ENCODE results near the gene CARD9. TPM values are rescaled to one million over a fixed set of nuclear protein-coding genes. Genes with fewer than 3 reads are reported as not detected.
A peak's percentile ranks its signal among the peaks of the same experiment; 100 is the strongest.

The CARD9 gene
- total RNA-seq, 1 donor from 2014 or later: 15.0 TPM

DNA sequence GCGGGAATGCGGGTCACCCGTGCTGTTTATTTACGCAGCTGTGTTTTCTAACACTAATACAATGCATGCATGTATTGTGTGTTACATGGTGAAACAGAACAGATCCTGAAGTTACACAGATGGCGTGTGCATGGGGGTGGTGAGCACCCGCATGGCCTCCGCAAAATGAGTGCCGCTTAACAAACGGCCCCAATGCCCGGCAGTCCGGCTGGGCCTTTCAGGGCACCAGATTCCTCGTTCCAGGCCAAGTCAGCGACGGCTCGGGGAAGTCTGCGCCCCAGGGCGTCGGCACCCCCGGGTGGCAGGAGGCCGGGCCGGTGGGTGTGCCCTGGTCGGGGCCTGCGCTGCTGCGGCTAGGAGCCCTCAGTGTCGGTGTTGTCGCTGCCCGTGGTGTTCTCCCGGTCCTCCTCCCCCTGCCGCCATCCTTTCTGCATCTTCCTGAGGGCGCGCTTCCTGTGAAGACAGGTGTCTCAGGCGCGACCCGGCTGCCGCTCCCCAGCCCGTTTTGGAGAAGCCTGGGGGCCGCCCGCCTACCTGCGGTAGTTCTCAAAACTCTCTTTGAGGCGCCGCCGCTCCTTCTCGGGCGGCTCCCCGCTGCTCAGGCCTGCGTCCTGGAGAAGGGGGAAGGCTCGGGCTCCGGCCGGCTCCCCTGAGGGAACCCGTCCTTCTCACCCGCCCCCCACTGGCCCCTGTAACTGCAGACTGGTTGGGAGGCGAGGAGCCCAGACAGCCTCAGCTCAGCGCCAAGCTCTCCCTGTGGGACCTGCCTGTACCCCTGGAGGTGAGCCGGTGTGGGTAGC is 9.3 kb downstream of the CARD9 start:
- TF ChIP-seq, protein P1, sequence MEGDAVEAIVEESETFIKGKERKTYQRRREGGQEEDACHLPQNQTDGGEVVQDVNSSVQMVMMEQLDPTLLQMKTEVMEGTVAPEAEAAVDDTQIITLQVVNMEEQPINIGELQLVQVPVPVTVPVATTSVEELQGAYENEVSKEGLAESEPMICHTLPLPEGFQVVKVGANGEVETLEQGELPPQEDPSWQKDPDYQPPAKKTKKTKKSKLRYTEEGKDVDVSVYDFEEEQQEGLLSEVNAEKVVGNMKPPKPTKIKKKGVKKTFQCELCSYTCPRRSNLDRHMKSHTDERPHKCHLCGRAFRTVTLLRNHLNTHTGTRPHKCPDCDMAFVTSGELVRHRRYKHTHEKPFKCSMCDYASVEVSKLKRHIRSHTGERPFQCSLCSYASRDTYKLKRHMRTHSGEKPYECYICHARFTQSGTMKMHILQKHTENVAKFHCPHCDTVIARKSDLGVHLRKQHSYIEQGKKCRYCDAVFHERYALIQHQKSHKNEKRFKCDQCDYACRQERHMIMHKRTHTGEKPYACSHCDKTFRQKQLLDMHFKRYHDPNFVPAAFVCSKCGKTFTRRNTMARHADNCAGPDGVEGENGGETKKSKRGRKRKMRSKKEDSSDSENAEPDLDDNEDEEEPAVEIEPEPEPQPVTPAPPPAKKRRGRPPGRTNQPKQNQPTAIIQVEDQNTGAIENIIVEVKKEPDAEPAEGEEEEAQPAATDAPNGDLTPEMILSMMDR (IDR thresholded peaks at IDR 0.05): peak; percentile 11
- no peak for DNase-seq
- H3K27ac ChIP-seq: no peak overlapping the region
- ATAC-seq: no peak
- intact Hi-C loops (cut with DNase I): no loop called here
- no peaks in the 10 kb centered on the region for H3K36me3 ChIP-seq
- no peaks in the 10 kb centered on the region for H3K27me3 ChIP-seq (ENCODE audit: low read depth)
- peak overlapping the region; percentile 79 for H3K4me3 ChIP-seq
- peaks cover 28% of the 10 kb centered on the region for H3K4me1 ChIP-seq
- H3K9me3 ChIP-seq: no peaks in the 10 kb centered on the region

DNA sequence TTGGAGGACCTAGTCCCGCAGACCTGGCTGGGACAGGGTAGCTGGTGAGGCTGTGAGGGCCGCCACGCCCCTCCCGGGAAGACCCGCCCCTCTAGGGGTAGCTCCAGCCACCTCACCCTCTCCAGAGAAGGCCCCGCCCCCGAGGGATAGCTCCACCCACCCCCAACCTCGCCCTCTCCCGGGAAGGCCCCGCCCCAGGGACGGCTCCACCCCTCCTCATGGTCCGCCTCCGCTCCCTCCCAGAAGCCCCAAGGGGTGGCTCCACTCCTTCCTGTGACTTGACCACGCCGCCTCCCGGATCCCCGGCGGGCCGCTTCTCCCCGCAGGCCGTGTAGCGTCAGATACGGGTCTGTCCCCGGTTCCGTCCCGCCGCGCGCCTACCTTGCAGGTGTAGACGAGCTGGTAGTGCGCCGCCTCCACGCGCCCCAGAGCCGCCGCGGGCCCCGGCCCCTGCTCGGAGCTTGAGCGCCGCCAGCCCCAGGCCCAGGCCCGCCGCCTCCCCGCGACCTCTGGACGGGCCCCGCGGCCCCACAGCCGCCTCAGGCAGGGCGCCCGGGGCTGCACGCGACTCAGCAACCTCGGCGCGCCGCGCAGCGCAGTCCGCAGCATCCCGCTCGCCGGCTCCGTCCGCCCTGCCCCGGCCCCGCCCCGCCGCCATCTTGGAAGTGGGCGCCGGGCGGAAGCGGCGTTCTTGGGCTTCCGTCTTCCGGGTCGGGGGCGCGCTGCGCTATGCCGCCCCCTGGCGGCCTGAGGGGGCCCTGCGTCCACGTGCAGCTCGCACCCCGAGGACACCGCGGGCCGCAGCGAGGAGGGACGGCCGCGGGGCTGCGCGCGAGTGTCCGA is 10.1 kb downstream of the CARD9 start, which contains the start of gene DNLZ:
Gene DNLZ (minus strand): TSS at position 639 of the 843 bp plus-strand sequence. CDS start 30 bp downstream, at position 609.
- DNase-seq (peak; percentile 98), ATAC-seq (peak; percentile 95)
- TF ChIP-seq, protein P1 (IDR thresholded peaks at IDR 0.05): peak; percentile 98
- intact Hi-C loops (cut with DNase I): no loop called here
- Histone ChIP-seq H3K27me3 (ENCODE audit: low read depth) (no peaks in the 10 kb centered on the region), H3K4me1 (peaks cover 28% of the 10 kb centered on the region), H3K36me3 (no peaks in the 10 kb centered on the region), H3K9me3 (no peaks in the 10 kb centered on the region), H3K27ac (peak within 1 kb of the TSS; percentile 92), H3K4me3 (peak within 1 kb of the TSS; percentile 79)

DNA sequence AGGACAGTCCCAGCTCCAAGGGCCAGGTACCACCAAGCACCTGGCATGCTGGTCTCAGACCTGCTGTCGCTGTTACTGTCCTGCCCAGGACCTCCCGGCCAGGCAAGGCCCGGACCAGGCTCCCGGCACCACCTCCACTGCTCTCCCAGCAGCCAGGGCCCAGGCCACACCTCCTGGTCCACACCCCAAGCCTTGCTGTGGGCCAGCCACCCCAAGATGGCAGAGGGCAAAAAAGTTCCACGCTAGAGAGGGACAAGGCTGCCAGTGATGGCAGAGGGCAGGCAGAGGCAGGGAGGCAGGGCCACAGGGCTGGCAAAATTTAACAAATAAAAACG is 11.1 kb downstream of the CARD9 start:
- H3K4me1 ChIP-seq: peaks cover 28% of the 10 kb centered on the region
- H3K27ac ChIP-seq: peak overlapping the region; percentile 92
- intact Hi-C loops (cut with DNase I): no loop called here
- H3K36me3 ChIP-seq: peaks cover 9% of the 10 kb centered on the region
- no peaks in the 10 kb centered on the region for H3K27me3 ChIP-seq (ENCODE audit: low read depth)
- no peaks in the 10 kb centered on the region for H3K9me3 ChIP-seq
- DNase-seq: no peak
- TF ChIP-seq, protein P1 (IDR thresholded peaks at IDR 0.05): no peak
- ATAC-seq: no peak
- H3K4me3 ChIP-seq: no peak overlapping the region

DNA sequence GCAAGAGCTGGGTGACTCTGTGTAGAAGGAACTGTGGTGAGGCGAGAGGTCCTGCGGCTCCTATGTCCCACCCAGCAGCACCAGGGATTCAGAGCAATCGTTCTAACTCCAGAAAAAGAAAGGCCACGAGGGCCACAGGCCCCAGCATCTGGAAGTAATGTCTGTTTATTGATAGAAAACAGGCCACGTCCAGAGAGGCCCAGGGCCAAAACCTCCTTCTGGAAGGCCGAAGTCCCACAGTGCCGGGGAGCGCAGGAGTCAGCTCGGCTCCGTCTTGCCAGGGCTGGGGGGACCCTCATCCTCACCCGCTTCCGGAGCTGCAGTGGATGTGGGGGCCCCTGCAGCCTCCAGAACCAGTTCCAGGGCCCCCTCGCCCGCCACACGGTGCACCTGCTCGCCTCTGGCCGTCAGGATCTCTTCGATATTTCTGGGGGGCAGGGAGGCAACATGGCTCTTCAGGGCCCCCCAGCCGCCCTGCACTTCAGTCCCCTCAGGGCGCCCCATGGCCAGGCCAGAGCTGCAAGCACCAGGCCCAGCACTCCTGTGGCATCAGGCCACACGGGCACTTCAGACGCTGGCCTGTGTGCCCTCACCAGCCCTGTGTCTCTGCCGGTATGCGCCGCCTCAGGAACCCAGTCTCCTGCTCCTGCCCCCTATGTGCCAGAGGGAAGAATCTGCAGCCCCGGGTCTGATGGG is 11.6 kb downstream of the CARD9 start:
- intact Hi-C loops (cut with DNase I): no loop called here
- TF ChIP-seq, protein P1 (IDR thresholded peaks at IDR 0.05): no peak
- Histone ChIP-seq H3K4me1 (peaks cover 28% of the 10 kb centered on the region), H3K27me3 (ENCODE audit: low read depth) (no peaks in the 10 kb centered on the region), H3K9me3 (no peaks in the 10 kb centered on the region), H3K27ac (peak overlapping the region; percentile 92), H3K36me3 (peaks cover 10% of the 10 kb centered on the region), H3K4me3 (no peak overlapping the region)
- DNase-seq (no peak), ATAC-seq (no peak)

DNA sequence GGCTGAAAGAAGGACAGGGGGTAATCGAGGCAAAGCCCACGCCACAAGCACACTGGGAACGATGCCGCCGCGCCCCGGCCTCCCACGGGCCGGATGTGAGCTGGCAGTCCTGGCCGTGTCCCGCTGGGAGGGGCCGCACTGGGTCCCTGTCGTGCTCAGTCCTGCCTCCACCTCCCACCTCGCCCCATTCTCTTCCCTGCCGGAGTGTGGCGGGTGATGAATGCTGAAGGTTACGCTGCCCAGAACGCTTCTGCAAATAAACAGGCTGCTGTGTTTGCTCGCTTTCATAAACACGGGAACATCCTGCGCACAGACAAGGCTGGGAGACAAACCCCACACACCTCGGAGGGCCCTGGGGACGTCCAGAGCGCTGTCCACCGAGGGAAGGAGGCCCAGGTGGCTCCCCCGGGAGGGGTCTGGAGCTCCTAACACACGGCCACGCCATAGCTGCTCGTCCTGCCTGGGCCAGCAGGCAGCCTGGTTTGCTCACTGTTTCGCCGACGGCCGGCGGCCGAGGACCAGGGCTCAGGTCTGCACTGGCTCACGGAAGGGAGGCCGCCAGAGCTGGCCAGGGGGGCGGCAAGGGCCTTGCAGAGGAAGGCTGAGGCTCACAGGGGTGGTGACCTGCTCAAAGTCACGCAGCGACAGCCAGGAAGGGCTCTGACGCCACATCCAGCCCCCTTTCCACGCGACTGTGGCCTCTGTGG is 12.3 kb downstream of the CARD9 start:
- Histone ChIP-seq H3K36me3 (peaks cover 10% of the 10 kb centered on the region), H3K9me3 (no peaks in the 10 kb centered on the region), H3K4me1 (peaks cover 28% of the 10 kb centered on the region), H3K27me3 (ENCODE audit: low read depth) (no peaks in the 10 kb centered on the region), H3K4me3 (no peak overlapping the region), H3K27ac (peak overlapping the region; percentile 39)
- intact Hi-C loops (cut with DNase I): no loop called here
- no peak for DNase-seq
- TF ChIP-seq, protein P1 (IDR thresholded peaks at IDR 0.05): no peak
- no peak for ATAC-seq
